Measurements from ENCODE around the gene PRPF40B. TPM values are rescaled to one million over a fixed set of nuclear protein-coding genes. Genes with fewer than 3 reads are reported as not detected.

The PRPF40B gene
- polyA plus RNA-seq, 5 donors, result 18.1 to 25.3 (median 19.6) TPM

DNA sequence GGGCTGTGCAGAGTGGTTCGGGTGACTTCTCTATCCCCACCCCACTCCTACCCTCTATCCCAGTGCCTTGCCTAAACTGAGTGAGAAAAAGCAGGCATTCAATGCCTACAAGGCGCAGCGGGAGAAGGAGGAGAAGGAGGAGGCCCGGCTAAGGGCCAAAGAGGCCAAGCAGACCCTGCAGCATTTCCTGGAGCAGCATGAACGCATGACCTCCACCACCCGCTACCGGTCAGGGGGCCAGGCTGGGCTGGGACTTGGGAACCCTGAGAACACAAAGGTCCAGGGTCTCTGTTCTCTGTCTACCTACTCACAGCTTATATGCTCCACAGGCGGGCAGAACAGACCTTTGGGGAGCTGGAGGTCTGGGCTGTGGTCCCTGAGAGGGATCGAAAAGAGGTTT, 11.7 kb downstream of the PRPF40B start:
- no peak for DNase-seq

DNA sequence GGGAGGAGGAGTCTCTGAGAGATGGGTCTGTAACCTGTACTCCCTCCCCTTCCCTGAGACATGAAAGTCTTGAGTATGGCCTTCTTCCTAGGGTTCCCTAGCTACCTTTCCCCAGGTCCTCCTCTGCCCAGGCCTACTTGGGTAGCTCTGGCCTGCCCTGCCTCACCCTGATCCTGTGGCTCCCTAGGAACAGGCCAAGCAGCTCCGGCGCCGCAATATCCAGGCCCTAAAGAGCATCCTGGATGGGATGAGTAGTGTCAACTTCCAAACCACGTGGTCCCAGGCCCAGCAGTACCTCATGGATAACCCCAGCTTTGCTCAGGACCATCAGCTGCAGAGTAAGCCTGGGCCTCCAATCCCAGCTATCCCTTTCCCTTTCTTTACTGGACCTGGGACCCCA, 12.3 kb downstream of the PRPF40B start:
- no peak for DNase-seq

DNA sequence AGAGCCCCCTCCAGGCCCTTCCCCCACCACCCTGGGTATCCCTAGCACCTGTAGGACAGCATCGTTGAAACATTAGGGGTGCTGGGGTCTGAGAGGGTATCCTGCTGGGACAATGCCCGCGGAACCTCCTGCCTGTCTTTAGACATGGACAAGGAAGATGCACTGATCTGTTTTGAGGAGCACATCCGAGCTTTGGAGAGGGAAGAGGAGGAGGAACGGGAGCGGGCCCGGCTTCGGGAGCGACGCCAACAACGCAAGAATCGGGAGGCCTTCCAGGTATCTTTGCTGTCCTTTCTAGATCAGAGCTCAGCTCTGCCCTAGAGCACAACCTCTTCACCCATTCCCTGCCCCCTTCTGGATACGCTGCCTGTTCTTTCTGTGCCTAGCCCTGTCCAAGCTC, 13.2 kb downstream of the PRPF40B start:
- no peak for DNase-seq

DNA sequence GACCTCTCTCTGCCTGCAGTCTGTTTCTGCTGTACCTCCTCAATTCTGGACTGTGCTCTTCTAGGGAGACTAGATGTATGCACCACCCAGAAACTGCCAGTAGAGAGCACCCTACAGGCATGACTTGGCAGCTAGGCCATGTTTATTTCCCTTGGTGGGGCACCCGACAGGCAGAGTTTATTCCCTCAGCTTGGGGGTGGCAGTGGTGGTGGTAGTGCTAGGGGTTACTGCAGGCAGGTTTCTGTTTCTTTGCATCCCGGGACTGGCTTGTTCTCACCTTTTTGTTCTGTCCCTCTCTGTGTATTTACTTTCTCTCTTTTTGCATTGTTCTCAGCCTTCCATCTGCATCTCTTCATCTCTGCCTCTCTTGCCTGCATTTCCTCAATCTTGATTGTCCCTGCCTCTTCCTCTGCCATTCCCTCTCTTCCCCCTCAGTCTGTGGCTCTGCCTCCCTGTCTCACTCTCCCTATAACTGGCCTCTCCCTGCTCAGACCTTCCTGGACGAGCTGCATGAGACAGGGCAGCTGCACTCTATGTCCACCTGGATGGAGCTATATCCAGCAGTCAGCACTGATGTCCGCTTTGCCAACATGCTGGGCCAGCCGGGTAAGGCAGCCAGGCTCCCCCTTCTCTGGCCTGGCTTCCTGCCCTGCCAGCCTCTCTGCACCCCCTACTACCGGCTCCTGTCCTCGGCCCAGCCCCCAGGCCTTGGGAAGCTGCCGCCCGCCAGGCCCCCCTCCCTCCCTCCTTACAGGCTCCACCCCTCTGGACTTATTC, 13.8 kb downstream of the PRPF40B start:
- DNase-seq, result peak in 1 of 2 donors; percentile 63

DNA sequence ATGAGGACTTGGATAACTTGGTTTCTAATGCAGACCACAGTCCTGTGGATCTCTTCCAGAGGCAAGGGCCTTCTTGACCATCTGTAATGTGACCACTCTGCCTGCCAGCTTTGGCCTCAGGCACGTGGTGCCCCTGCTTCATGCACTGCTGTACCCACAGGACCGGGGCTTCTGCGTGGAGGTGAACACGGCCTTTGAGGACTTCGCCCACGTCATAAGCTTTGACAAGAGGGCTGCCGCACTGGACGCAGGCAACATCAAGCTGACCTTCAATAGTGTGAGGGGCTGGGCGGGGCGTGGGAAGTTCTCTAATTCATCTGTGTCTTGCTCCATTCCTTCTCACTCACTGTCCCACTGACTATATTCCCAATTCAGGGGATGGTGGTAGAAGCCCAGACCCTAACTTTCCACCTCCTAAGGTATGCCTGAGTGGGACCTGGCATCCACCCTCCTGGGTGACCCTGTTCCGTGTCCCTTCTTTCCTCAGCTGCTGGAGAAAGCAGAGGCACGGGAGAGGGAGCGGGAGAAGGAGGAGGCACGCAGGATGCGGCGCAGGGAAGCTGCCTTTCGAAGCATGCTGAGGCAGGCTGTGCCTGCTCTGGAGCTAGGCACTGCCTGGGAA, 18.5 kb downstream of the PRPF40B start:
- no peak for DNase-seq

DNA sequence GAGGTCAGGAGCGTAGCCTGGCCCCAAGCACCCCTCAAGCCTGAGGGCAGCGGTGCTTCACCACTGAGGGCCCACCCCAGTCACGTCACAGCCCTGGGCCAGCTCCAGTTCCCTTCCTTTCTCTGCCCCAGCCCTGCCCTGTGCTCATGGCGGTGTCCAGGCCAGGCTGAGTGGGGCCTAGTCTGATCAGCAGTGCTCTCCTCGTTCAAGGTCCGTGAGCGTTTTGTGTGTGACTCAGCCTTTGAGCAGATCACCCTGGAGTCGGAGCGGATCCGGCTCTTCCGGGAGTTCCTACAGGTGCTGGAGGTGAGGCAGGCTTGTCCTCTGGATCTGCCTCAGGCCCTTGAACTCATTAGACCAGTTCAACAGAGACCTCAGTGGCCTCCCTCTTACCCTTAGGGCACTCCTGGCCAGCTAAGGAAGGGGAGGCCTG, 19.0 kb downstream of the PRPF40B start:
- no peak for DNase-seq

DNA sequence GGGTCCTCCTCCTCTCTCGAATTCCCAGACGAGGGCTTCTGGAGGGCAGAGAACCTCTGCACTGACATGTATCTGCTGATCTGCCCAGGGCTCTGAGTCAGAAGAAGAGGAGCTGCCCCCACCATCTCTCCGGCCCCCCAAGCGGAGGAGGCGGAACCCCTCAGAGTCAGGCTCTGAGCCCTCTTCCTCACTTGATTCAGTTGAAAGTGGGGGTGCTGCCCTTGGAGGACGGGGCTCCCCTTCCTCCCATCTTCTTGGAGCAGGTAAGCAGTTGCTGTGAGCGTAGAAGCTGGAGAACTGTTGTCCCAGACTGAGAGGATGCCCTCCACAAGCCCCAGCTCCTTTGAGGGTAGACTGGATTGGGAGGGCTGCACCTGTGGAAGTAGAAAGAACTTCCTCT, 19.8 kb downstream of the PRPF40B start:
- no peak for DNase-seq

DNA sequence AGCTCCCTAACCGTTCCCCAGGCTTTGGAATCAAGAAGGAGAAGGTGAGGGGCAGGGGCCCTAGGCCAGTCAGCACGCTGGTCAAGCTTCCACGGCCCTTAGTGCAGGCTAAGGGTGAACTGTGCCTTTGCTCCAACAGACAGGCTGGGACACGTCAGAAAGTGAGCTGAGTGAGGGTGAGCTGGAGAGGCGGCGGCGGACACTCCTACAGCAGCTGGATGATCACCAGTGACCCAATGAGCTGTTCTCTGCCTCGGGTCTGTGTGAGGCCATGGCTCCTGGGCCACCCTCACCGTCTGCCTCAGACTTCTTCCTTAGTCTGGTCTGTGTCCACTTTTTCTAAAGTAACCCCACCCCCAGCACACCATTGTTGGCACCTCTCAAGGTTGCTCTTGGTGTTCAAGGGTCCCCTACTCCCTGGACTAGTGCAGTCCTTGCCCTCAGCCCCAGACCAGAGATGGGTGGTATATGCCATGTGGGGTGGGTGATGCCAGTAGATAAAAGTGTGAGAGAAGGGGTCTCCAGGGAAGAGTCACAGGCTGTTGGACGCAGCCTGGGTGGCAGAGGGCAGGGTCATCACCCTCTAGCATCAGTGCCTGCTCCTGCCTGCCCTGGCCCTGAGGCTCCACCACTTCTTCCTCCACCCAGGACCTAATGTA, 20.7 kb downstream of the PRPF40B start:
- DNase-seq, result no peak

DNA sequence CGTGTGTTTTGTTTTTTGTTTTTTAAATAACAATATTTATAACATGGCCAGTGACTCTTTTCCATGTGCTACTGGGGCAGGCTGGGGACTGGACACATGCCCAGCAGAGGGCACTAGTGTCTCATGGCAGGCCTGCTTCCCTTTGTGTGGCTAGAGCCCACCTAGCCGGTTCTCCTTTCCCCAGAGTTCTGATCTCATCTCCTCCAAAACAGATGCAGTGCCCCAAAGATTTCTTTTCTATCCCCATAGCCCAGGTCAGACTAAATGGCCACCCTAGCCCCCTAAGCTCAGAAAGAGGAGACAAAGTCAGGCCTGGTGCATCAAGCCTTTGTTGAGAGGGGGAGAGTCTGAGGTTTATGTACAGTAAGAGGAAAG, 21.2 kb downstream of the PRPF40B start:
- peak; percentile 70 to 82 for DNase-seq

DNA sequence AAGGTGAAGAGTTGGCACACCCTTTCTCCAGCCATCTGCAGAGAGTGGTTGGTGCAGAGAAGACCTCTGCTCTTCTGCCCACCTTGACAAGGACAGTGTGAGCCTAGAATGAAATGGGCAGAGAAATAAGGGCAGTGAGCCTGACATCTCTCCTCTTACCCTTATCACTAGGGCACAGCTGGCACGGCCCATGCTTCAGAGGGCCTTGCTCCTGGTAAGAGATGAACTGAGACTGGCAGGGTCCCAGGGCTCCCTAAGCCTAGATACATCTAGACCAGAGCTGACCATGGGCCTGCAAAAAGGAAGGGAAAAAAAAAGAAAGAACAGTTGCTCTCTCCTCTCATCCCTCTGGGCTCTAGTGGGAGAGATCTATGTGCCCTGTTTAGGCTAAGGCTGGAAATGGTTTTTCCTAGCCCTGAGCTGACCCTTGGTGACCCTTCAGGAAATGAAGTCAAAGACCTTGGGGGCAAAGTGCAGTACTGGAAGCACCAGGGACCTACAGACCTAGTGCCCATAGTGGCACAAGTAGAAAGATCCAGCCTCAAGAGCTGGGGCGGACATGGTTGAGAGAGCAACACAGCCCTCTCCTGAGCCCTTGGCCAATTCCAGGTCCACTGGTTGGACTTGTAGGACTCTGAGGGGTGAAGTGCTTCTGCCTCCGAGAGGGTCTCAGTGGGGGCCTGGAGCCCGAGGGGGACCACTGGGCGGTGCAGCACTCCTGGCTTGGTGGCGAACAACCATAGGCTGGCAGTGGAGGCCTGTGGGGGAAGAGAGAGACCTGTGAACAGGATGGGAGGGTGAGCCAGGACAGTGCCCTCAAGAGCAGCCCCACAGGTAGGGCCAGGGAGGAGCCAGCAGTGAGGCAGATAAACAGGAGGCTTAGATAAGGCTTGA, 22.0 kb downstream of the PRPF40B start:
- DNase-seq, result no peak

DNA sequence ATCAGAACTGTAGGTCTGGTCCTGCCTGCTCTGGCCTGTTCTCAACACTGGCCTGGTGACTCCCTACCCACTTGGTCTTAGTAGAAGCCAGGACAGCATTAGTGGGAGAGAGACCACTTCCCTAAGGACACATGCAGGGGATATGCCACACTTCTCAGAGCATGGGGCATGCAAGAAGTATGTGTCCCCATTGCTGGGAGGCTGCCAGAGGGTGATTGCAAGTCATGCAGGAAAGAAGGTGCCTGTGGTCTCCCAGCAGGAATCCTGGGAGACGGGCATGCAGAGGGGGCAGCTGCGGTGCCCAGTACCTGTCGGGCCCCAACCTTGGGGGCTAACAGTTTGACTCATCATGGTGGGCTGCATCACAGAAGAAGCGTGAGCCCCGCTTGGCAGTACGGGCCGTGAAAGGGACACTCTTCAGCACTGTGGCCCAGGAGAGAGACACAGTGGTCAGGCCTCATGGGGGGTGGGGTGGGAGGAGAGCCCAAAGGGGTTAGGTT, 23.0 kb downstream of the PRPF40B start:
- DNase-seq, result no peak

DNA sequence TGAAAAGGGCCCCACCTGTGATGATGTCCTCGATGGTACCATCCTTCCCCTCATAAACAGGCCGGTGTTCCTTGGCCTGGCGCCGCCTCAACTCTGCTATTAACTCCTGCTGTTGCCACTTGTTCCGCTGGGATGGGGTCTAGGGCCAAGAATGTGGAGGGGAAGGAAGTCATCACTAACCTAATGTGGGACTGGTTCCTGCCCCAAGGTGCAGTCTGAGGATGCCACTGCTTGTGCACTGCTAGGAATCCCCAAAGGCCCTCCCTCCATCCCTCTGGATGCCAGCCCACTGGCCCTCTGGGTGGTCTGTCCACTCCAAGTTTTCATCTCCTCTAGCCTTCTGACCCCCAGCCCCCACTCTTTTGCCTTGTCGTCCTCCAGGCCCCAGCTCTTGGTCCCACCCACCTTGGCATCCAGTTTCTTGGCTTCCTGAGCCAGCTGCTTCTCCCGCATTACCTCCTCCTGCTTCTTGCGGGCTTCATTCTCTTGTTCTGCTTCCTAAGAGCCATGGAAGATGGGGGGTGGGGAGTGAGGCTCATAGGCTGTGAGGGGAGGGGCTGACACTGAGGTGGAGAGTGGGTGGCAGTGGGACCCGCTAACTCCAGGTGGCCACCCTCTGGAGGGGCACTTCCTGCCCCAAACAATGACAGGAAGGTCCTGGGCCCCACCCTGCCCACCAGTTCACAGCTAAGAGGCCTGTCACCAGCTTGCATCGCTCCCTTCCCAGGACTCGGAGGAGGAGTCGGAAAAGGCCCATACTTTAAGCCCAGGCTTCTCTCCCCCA, 23.7 kb downstream of the PRPF40B start:
- no peak for DNase-seq

DNA sequence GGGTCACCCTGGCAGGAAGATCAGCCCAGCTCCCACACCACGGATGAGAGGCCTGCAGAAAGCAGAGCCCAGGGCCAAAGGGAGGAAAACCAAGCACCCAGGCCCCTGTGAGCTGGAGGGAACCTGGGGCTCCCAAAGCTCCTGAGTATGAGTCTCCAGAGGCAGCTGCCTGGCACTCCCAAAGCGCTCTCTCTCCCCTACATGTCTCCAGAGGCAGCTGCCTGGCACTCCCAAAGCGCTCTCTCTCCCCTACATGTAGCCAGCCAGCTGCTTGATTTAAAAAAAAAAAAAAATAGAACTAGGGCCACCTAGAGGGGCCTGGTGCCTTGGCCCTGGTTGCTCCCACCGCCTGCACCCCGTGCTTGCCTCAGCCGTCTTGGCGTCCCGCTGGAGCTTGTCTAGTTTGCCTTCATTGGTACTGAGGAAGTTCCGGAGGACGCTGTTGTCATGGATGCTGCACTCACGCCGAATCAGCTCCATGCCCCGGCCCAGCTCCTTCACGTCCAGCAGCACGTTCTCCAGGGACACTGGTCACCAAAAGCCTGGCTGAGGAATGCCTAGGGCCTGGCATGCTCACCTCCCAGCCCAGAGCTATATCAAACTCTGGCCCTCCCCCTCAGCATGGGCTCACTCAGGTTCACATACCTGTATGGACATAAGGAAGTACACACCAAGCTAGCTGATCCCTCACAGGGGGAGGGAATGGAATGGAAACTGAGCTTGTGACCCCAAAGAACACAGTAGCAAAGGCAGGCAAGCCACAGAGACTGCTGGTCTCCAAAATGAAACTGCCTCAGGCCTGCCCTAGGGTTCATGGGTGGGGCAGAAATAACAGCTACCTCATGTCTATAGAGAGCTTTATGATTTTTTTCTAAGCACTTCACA, 24.7 kb downstream of the PRPF40B start:
- DNase-seq, result no peak

DNA sequence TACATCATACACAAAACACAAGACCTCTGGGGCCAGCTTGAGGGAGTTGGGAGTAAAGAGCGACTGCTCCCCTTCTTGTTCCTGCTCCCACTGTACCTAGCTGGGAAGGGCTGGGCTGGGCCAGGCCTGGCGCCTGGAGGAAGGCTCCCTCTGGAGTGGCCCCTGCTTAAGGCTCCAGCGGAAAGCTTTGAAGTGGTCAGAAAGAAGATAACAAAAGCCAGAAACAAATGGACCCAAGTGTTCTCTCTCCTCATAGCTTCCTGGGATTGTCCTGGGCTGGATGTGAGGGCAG, 25.3 kb downstream of the PRPF40B start:
- no peak for DNase-seq

DNA sequence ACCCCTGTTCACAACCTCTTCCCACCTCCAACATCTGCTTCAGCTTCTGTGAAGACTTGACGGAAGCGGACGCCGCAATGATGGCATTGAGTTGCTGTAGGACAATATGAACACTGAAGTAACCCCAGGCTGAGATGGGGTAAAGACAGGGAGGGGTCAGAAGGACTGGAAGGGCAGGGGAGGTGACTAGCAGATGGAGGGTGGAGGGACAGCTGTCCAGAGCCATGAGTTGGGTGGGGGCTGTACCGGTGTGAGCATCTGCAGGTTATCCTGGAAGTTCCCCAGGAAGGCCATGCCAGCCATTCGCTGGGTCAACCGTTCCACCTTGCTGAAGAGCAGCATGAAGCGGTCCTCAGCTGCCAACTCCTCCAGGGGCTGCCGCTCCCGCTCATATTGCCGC, 26.1 kb downstream of the PRPF40B start:
- no peak for DNase-seq

DNA sequence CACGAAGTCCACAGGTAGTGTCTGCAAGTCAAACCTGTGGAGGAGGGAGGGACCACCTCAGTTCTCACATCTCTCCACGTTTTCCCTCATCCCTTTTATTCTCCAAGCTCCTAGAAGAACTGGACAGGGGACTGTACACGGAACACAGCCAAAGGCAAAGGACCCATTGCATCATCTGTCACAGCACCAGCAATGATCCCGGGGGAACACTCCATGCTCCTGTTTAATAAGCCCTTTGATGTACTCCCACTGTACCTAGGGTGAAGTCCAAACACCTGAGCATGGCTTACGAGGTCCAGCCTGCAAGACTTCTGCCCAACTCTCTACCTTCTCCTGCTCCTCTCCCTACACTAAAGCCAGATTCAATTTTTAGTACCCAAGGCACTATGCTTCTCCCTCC, 26.5 kb downstream of the PRPF40B start:
- DNase-seq, result no peak

DNA sequence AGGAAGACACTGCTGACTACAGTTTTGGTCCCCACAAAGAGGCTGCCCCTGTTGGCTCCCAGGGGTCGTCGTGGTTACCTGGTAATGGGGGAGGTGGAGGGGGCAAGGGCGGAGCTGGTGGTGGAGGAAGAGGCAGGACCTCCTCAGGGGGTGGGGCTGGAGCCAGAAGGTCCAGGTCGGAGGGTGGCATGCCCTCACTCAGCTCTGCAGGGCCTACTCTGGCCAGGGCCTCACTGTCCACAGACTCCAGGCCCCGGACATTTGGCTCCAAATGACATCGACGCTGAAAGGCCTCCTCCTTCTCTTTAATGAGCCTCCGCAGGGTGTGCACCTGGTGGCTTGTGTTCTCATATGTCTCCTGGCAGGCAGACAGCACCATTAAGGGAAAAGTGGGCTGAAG, 28.5 kb downstream of the PRPF40B start:
- DNase-seq, result no peak

DNA sequence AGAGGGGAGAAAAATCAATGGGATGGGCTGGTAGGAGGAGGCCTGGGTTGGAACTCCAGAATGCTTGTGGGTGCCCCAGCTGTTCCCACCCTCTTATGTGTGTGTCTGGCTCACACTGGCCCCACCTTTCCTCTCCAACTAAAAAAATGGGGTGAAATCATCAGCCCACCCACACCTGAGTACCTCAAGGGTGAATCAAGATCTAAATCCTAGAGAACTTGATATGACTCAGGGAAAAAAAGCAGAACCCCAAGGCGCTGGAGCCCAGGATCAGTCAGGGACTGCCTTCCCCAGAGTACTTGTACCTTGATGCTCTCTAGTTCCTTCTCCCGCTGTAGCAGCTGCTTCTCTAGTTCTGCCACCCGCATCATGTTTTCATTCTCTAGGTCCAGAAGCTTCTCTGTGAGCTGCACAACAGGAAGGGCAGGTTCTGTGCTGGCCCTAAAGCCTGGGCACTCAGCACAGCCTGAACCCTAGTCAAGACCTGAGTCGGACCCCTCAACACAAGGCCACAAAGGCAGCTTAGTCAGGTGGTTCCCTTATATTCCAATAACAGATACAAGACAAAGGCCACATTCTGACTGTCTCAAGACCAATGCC, 29.7 kb downstream of the PRPF40B start:
- no peak for DNase-seq

DNA sequence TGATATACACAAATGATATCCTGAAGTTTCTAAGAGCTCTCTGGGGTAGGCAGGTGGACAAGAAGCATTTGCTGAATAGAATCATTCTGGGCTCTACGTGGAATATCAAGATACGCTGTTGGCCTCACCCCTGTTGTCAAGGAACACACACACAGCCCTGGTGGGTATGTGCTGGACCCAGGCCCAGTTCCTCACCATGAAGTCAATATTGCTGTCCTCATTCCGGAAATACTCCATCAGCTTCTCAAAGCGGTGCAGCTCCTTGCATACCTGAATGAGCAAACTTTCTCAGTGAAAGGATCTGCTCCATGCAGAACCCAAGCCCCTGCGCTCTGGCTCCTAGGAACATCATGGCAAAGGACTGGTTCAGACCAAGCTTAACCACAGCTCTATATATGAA, 31.4 kb downstream of the PRPF40B start:
- no peak for DNase-seq
